Motor neuron (in vitro differentiated cells): ENCODE results near the gene GRHPR. TPM values are rescaled to one million over a fixed set of nuclear protein-coding genes. Genes with fewer than 3 reads are reported as not detected.
"Not testable (repeated sequence)": the region's sequence is repeated elsewhere in the genome, so short reads cannot be mapped to it uniquely, and the experiment has no call there.

ENCODE experiments used
- ATAC-seq, 8 experiments: fragments of 200-7000 bp; cut with Tn5 transposase; replicated peaks in 6 of 8; 2 replicates each; pipeline ENCODE4 v1.8.0; 2021; ENCODE audit warnings: mild to moderate bottlenecking in 8 of 8, moderate library complexity in 8 of 8
- H3K27ac ChIP-seq, 2 donors: fragments of 250-450 bp; sonication (Bioruptor Pico); 2 replicates each; pipeline ENCODE4 v1.9.0; 2021; ENCODE audit warnings: antibody characterized with exemption in 2 of 2, mild to moderate bottlenecking in 2 of 2, moderate library complexity in 1 of 2
- H3K4me1 ChIP-seq, 2 donors: fragments of 250-450 bp; sonication (Bioruptor Pico); replicated peaks in 1 of 2; 2 replicates each; pipeline ENCODE4 v1.6.1; 2021; ENCODE audit warnings: antibody characterized with exemption in 2 of 2, mild to moderate bottlenecking in 2 of 2, moderate library complexity in 1 of 2
- H3K4me3 ChIP-seq, 5 donors: fragments of 250-450 bp; sonication (Bioruptor Pico); 2 replicates each; pipeline ENCODE4 v1.9.0; 2021; ENCODE audit warnings: antibody characterized with exemption in 5 of 5, mild to moderate bottlenecking in 5 of 5, moderate library complexity in 4 of 5
- WGBS, 10 experiments: fragments of 450-650 bp; shearing (Covaris generic); methylation state at CpG; one replicate each; pipeline ENCODE4 v1.0.0; 2022; 5-methylcytosine and 5-hydroxymethylcytosine counted together
- in situ Hi-C, 9 experiments: fragments of 400-800 bp; cut with MboI; loops; one replicate each; pipeline ENCODE4 v1.15.0; 2021; ENCODE audit warnings: low sequenced_read_pairs in 9 of 9, low pct_unique_long_range_greater_than_20kb in 2 of 9; ENCODE audit not compliant: unreplicated experiment in 9 of 9
- total RNA-seq, 8 experiments: library from RNA; unstranded; fragments of 300-600 nt; gene quantifications; 2 replicates each; pipeline versions ENCODE4 v1.2.3 to v1.2.4, GENCODE V29; 2022

Gene GRHPR
- total RNA-seq, 8 experiments from 2014 or later = 69.7 to 150 (median 102) TPM

DNA sequence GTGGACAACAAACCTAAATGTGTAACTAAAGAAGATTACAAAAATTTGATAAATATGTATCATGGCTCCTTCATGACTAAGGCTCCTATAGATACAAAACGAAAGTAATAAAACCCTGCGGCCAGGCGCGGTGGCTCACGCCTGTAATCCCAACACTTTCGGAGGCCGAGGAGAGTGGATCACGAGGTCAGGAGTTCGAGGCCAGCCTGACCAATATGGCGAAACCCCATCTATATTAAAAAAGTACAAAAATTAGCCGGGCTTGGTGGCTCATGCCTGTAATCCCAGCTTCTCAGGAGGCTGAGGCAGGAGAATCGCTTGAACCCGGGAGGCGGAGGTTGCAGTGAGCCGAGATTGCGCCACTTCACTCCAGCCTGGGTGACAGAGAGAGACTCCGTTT lies 45.0 kb downstream of the GRHPR start:
- H3K27ac ChIP-seq, ATAC-seq, H3K4me3 ChIP-seq, H3K4me1 ChIP-seq, in situ Hi-C loops: not testable (repeated sequence)
- 80 to 100% (median 99%) methylated on average over 1 to 14 of the region's 17 CpGs; no CpG with 5 or more reads in 4 of the 10 experiments for WGBS, 10 experiments

DNA sequence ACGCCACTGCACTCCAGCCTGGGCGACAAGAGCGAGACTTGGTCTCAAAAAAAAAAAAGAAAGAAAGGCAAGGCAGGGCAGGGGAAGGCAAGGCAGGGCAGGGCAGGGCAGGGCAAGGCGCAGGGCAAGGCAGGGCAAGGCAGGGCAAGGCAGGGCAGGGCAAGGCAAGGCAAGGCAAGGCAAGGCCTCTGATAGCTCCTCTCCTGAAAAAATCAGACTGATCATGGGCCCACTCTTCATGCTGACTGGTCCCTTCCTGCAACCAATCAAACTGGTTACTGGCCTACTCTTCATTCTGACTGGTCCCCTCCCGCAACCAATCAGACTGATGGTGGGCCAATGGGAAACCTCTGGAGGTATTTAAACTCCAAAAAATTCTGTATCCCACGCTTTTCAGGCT lies 46.1 kb downstream of the GRHPR start:
- 92 to 100% (median 100%) methylated on average over 1 to 2 of the region's 6 CpGs; no CpG with 5 or more reads in 4 of the 10 experiments for WGBS, 10 experiments
- Histone ChIP-seq H3K27ac (no peak overlapping the region), H3K4me1 (peaks cover 0 to 4% of the 10 kb centered on the region in 2 donors), H3K4me3 (no peak overlapping the region)
- no peak for ATAC-seq
- in situ Hi-C loops = no loop called here

DNA sequence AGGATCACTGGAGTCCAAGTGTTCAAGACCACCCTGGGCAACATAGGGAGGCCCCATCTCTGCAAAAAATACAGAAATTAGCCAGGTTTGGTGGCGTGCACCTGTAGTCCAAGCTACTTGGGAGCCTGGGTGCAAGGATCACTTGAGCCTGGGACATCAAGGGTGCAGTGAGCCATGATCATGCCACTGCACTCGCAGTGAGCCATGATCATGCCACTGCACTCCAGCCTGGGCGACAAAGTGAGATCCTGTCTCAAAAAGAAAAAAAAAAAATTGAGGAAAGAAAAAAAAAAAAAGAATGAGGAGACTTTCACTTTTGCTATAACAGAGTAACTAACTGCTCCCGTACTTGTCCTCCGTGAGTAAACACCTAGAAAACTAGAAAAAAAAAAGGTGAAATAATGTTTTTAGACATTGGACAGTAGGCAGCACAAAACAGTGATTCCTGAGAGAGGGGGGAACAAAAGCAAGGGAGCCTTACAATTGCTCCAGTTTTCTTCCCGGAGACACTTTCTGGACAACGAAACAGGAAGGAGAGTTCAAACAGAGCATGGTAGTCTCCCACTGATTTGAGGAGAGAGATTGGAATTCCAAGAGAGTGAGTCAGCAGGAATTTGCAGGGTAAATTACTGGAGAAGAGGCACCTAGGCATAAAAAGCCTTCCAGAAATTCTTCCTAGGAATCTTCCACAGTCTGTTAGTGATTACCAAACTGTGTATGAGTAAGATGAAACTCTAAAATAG lies 49.6 kb downstream of the GRHPR start:
- WGBS, 10 experiments = 0 to 100% (median 44%) methylated on average over 1 to 7 of the region's 7 CpGs
- H3K27ac ChIP-seq = no peak overlapping the region
- peak in 7 of 8 experiments; percentile 31 to 99 (median 70) for ATAC-seq
- H3K4me1 ChIP-seq = no peaks in the 10 kb centered on the region
- no peak overlapping the region for H3K4me3 ChIP-seq
- in situ Hi-C loops = no loop called here

DNA sequence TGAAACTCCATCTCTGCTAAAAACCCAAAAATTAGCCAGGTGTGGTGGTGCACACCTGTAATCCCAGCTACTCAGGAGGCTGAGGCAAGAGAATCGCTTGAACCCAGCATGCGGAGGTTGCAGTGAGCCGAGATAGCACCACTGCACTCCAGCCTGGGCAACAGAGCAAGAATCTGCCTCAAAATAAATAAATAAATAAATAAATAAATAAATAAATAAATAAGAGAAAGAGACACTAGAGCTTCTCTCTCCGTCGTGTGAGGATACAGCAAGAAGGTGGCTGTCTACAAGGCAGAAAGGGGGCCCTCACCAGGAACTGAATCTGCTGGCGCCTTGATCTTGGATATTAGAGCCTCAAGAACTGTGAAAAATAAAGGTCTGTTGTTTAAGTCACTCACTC lies 51.5 kb downstream of the GRHPR start:
- H3K4me1 ChIP-seq, ATAC-seq, H3K27ac ChIP-seq, in situ Hi-C loops, H3K4me3 ChIP-seq: not testable (repeated sequence)
- WGBS, 10 experiments = 29 to 69% (median 39%) methylated on average over 3 to 6 of the region's 6 CpGs

DNA sequence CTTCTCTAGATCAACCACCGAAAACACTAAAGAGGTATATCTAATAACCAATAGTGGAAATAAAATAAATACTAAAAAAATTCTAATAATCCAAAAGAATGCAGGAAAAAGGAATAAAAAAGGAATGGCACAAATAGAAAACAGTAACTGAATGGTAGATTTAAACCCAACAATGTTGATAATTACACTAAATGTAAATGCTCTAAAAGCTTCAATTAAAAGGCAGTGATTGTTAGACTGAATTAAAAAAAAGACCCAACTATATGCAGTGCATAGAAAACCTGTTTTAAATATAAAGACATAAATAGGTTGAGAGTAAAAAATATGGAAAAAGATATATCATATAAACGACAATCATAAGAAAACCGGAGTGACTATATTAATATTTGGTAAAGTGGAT lies 51.9 kb downstream of the GRHPR start:
- Histone ChIP-seq H3K27ac (no peak overlapping the region), H3K4me1 (no peaks in the 10 kb centered on the region), H3K4me3 (no peak overlapping the region)
- no peak for ATAC-seq
- in situ Hi-C loops = no loop called here
- WGBS, 10 experiments = 66 to 98% (median 90%) methylated on average over 1 to 3 of the region's 3 CpGs

DNA sequence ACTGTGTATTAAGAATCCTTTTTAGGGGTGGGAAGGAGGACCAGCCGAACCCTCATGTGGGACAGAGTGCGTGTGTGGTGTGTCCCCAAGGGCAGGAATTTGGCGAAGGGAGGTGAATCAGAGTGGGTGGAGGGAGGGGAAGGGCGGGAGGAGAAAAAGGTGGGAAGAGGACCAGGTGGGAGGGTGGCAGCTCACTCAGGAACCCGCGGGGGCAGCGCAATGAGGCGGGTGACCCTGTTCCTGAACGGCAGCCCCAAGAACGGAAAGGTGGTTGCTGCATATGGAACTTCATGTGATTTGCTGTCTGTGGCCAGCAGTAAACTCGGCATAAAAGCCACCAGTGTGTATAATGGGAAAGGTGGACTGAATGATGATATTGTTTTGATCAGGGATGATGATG lies 54.4 kb downstream of the GRHPR start:
- H3K4me1 ChIP-seq = no peaks in the 10 kb centered on the region
- in situ Hi-C loops = loop anchor here in 3 of 9 experiments (25.0 kb wide), 3 partner anchors 110 to 435 kb away; partner anchors contain the start of genes FBXO10 (in 2 of the 3), TOMM5 (in 2 of the 3), EXOSC3 (in 1 of the 3) and SLC25A51 (in 1 of the 3)
- H3K4me3 ChIP-seq = no peak overlapping the region
- WGBS, 10 experiments = 29 to 100% (median 93%) methylated on average over 1 to 5 of the region's 11 CpGs; no CpG with 5 or more reads in 5 of the 10 experiments
- no peak overlapping the region for H3K27ac ChIP-seq
- no peak for ATAC-seq

DNA sequence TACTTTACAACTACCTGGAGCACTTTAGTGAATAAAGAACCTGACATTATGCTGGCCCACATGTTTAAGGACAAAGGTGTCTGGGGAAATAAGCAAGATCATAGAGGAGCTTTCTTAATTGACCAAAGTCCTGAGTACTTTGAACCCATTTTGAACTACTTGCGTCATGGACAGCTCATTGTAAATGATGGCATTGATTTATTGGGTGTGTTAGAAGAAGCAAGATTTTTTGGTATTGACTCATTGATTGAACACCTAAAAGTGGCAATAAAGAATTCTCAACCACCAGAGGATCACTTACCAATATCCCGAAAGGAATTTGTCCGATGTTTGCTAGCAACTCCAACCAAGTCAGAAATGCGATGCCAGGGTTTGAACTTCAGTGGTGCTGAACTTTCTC lies 54.9 kb downstream of the GRHPR start:
- not testable (repeated sequence) for ATAC-seq, H3K4me3 ChIP-seq, H3K4me1 ChIP-seq, H3K27ac ChIP-seq
- in situ Hi-C loops = loop anchor here in 3 of 9 experiments (25.0 kb wide), 3 partner anchors 110 to 435 kb away; partner anchors contain the start of genes FBXO10 (in 2 of the 3), TOMM5 (in 2 of the 3), EXOSC3 (in 1 of the 3) and SLC25A51 (in 1 of the 3)
- WGBS, 10 experiments = 47 to 100% (median 88%) methylated on average over 1 to 3 of the region's 4 CpGs; no CpG with 5 or more reads in 2 of the 10 experiments

DNA sequence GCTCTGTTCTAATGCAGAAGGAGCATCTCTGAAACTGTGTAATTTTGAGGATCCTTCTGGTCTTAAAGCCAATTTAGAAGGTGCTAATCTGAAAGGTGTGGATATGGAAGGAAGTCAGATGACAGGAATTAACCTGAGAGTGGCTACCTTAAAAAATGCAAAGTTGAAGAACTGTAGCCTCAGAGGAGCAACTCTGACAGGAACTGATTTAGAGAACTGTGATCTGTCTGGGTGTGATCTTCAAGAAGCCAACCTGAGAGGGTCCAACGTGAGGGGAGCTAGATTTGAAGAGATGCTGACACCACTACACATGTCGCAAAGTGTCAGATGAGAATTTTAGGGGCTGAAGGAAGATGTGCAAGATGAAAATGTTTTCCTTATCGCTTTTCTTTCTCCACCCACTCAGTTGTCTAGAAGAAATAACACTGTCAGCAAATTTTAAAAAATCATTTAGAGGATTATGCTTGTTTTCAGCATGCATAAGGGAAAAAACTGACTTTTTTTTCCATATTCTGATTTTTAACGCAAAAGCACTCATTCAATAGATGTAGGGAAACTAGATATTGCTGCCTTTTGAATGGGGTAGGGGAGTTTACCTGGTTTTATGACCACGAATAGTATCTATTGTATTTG lies 55.6 kb downstream of the GRHPR start:
- ATAC-seq, H3K4me1 ChIP-seq, H3K4me3 ChIP-seq, H3K27ac ChIP-seq: not testable (repeated sequence)
- WGBS, 10 experiments = 34 to 100% (median 63%) methylated on average over 1 to 5 of the region's 5 CpGs; no CpG with 5 or more reads in 1 of the 10 experiments
- in situ Hi-C loops = loop anchor here in 3 of 9 experiments (25.0 kb wide), 3 partner anchors 109 to 434 kb away; partner anchors contain the start of genes FBXO10 (in 2 of the 3), TOMM5 (in 2 of the 3), EXOSC3 (in 1 of the 3) and SLC25A51 (in 1 of the 3)

DNA sequence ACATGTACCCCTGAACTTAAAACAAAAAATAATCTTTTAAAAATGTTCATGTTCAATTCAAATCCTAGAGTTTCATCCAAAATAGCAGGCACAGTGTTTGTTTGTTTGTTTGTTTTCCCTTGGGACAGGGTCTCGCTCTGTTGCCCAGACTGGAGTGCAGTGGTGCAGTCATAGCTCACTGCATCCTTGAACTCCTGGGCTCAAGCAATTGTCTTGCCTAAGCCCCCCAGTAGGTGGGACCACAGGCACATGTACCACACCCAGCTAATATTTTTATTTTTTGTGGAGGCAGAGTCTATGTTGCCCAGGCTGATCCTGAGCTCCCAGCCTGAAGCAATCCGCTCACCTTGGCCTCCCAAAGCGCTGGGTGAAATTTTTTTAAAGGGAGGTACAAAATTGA lies 58.3 kb downstream of the GRHPR start:
- Histone ChIP-seq H3K27ac (no peak overlapping the region), H3K4me1 (peaks cover 2 to 3% of the 10 kb centered on the region in 2 donors), H3K4me3 (no peak overlapping the region)
- in situ Hi-C loops = loop anchor here in 3 of 9 experiments (25.0 kb wide), 3 partner anchors 107 to 432 kb away; partner anchors contain the start of genes FBXO10 (in 2 of the 3), TOMM5 (in 2 of the 3), EXOSC3 (in 1 of the 3) and SLC25A51 (in 1 of the 3)
- 40 to 100% (median 85%) methylated on average over 1 to 3 of the region's 3 CpGs; no CpG with 5 or more reads in 1 of the 10 experiments for WGBS, 10 experiments
- no peak for ATAC-seq

DNA sequence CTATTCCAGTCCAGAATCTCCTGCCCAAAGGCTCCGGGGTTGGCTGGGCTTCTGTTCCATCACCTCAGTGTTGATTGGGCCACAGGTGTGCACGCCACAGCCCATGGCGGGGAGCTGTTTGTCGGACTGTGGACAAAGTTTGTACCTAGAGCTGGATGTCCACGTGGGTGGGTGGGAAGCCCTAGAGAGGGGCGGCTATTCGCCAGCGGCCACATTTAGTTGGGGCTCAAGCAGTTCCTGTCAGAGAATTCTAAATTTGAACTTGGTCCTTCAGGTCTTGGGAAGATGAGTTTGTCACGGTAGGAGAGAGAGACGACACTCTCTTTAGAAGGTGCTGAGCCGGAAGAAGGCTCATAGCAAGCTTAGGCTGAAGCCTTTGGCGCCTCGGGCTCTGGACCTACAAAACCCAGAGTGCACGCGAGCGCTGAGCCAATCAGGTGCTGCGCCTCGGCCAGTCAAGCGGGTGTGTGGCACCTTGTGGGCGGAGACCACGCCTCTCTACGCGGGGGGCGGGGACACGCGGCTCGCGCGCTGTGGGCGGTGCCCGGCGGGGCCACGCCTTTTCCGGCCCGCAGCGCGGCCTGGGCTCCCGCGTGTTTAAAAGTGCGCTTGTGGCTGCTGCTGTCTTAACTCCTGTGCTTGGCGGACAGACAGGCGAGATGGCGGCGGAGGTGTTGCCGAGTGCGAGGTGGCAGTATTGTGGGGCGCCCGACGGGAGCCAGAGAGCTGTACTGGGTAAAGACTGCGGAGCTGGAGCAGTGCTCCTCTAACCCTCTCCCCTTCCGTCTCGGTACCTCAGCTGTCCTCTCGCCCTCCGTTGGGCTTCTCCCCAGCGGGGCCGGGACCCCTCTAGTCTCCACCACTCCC lies 63.1 kb downstream of the GRHPR start, which contains the start of gene POLR1E:
POLR1E (plus strand) TSS at position 560 of the 867 bp plus-strand sequence; CDS start at position 660, 100 bp downstream.
- in situ Hi-C loops = loop anchor here in 3 of 9 experiments (25.0 kb wide), 3 partner anchors 102 to 427 kb away; partner anchors contain the start of genes FBXO10 (in 2 of the 3), TOMM5 (in 2 of the 3), EXOSC3 (in 1 of the 3) and SLC25A51 (in 1 of the 3)
- Histone ChIP-seq H3K4me1 (peaks cover 11 to 13% of the 10 kb centered on the region in 2 donors), H3K27ac (peak within 1 kb of the TSS in 1 of 2 donors; percentile 2), H3K4me3 (peak within 1 kb of the TSS; percentile 49 to 65 (median 57))
- 0 to 57% (median 11%) methylated on average over 2 to 9 of the region's 56 CpGs; no CpG with 5 or more reads in 4 of the 10 experiments for WGBS, 10 experiments
- ATAC-seq = peak; percentile 85 to 96 (median 94)

DNA sequence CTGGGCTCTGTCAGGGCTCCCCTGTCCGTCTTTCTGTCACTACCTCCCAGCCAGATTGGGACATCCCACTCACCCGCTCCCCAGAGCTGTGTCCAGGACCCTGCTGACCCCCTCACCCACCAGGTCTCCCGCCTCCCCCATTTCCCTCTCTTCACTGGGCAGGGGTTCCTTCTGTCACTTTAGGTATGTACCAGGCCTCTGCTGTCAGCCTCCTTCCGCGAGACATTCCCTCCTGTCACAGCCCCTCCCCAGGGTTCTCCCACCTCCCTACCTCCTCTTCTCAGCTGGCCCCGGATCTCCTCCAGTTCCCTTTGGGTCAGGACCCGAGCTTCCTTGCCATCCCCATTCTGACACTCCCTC lies 63.7 kb downstream of the GRHPR start:
- ATAC-seq = peak in 2 of 8 experiments; percentile 2 to 3
- WGBS, 10 experiments = 0% methylated on average over 1 to 4 of the region's 7 CpGs; no CpG with 5 or more reads in 7 of the 10 experiments
- peak overlapping the region; percentile 49 to 65 (median 57) for H3K4me3 ChIP-seq
- H3K4me1 ChIP-seq = peaks cover 11 to 13% of the 10 kb centered on the region in 2 donors
- no peak overlapping the region for H3K27ac ChIP-seq
- in situ Hi-C loops = loop anchor here in 3 of 9 experiments (25.0 kb wide), 3 partner anchors 101 to 426 kb away; partner anchors contain the start of genes FBXO10 (in 2 of the 3), TOMM5 (in 2 of the 3), EXOSC3 (in 1 of the 3) and SLC25A51 (in 1 of the 3)
